Naive thymus-derived CD8-positive, alpha-beta T cell (primary cell): Measurements from ENCODE around the gene ARHGAP4. TPM values are rescaled to one million over a fixed set of nuclear protein-coding genes. Genes with fewer than 3 reads are reported as not detected.

ENCODE experiments used
- ATAC-seq, 2 donors: fragments of 150-1000 bp; cut with Tn5 transposase in 1 of 2; sonication (Bioruptor Pico), chemical (Tn5 transposase) in 1 of 2; 1 replicate in 1 of 2; 2 replicates in 1 of 2; pipeline ENCODE4 v1.10.0; 2021; ENCODE audit warnings: mild to moderate bottlenecking in 2 of 2, moderate library complexity in 2 of 2
- POLR2A ChIA-PET: fragments of 350-600 bp; sonication (Branson Sonifier 250); formaldehyde crosslinking; loops from one replicate; lab custom pipeline; 2021; ENCODE audit warnings: antibody characterized with exemption; lab: Charles Lee
- DNase-seq, 10 donors: peaks; one replicate each; pipeline versions ENCODE4 v3.0.0 to v3.0.0-alpha.2; 2020 to 2022
- H3K27ac Mint-ChIP-seq, 10 donors: one replicate each; pipeline ENCODE4 v1.8.0; 2020 to 2022; ENCODE audit warnings: mild to moderate bottlenecking in 10 of 10, mixed read lengths in 10 of 10, moderate library complexity in 4 of 10, inconsistent platforms in 1 of 10
- H3K27me3 Mint-ChIP-seq, 5 donors: one replicate each; pipeline ENCODE4 v1.8.0; 2021 to 2022; ENCODE audit warnings: mixed read lengths in 5 of 5
- H3K36me3 Mint-ChIP-seq, 3 donors: one replicate each; pipeline ENCODE4 v1.8.0; 2020 to 2022; ENCODE audit warnings: mixed read lengths in 3 of 3, mild to moderate bottlenecking in 2 of 3, inconsistent platforms in 1 of 3
- H3K4me1 Mint-ChIP-seq, 4 donors: one replicate each; pipeline ENCODE4 v1.8.0; 2021 to 2022; ENCODE audit warnings: mixed read lengths in 4 of 4
- H3K4me3 Mint-ChIP-seq, 10 donors: one replicate each; pipeline ENCODE4 v1.8.0; 2020 to 2022; ENCODE audit warnings: mild to moderate bottlenecking in 10 of 10, mixed read lengths in 10 of 10, moderate library complexity in 6 of 10, inconsistent platforms in 1 of 10
- H3K9me3 Mint-ChIP-seq, 9 donors: one replicate each; pipeline ENCODE4 v1.8.0; 2020 to 2022; ENCODE audit warnings: mixed read lengths in 9 of 9, mild to moderate bottlenecking in 3 of 9, inconsistent platforms in 1 of 9, moderate library complexity in 1 of 9
- polyA plus RNA-seq, 3 donors: library from polyadenylated mRNA; unstranded; fragments of 300-500 nt; fragmentation: Illumina TruSeq; gene quantifications; one replicate each; pipeline ENCODE4 v1.2.3, GENCODE V29; 2021
- total RNA-seq, 8 experiments: library from RNA in 2 of 8; stranded (reverse) in 2 of 8; gene quantifications; one replicate each; pipeline ENCODE4 v1.2.3 and lab custom pipeline; 2021 to 2026

The ARHGAP4 gene
- total and polyA plus RNA-seq, 5 experiments from 2014 or later: 58.9 to 353 (median 112) TPM

DNA sequence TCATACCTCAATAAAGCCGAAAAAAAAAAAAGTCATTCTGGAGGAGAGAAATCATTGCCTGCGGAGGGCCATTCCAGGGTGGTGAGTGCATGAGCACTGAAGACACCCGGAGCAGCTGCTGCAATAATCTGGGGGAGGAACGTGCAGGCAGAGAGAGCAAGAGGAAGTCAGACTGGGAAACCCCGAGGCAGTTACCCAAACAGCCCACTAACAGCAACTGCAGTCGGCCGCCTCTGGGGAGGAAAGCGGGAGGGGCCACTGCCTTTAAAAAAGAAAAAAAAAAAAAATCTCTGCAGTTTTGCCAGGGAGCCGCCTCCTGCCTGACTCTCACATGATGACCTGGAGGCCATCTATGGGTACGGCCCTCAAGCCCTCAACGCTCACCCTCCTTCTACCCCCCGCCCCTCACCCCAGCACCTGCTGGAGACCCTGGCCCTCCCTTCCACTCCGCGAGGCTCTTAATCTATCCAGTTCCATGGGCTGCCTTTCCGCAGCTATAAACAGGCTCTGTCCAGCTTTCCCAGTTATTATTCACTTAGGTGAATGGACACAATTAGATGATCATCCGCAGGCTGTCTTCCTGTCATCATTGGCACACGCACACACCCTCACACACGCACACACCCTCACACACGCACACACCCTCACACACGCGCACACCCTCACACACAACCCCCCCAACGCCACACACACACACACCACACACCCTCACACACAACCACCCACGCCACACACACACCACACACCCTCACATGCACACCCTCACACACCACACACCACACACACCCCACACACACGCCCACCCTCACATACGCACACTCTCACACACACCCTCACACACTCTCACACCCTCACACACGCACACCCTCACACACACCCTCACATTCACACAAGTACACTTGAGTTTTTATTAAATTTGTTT is 25.0 kb downstream of the ARHGAP4 start:
- peaks cover 0 to 6% (median 0%) of the 10 kb centered on the region in 9 donors for H3K9me3 Mint-ChIP-seq

GRCh38 chrX:153897899-153898298 is 28.2 kb downstream of the ARHGAP4 start:
- peaks cover 0 to 7% (median 0%) of the 10 kb centered on the region in 9 donors for H3K9me3 Mint-ChIP-seq
- H3K4me1 Mint-ChIP-seq: peaks cover 13 to 31% (median 27%) of the 10 kb centered on the region in 4 donors
- H3K36me3 Mint-ChIP-seq: no peaks in the 10 kb centered on the region
- H3K4me3 Mint-ChIP-seq: no peak overlapping the region
- POLR2A ChIA-PET: interaction anchor here (0.7 kb wide), 1 partner anchor 430 kb away, joined by 4 read pairs; no protein-coding TSS in a partner anchor
- H3K27ac Mint-ChIP-seq: no peak overlapping the region
- no peak for ATAC-seq
- H3K27me3 Mint-ChIP-seq: peaks cover 0 to 1% (median 0%) of the 10 kb centered on the region in 5 donors
- no peak for DNase-seq

More for the DNA sequence above, 25.0 kb downstream of the ARHGAP4 start:
- Mint-ChIP-seq H3K4me1 (peaks cover 30 to 57% (median 49%) of the 10 kb centered on the region in 4 donors), H3K27me3 (peaks cover 0 to 1% (median 0%) of the 10 kb centered on the region in 5 donors), H3K27ac (peak overlapping the region in 7 of 10 donors; percentile 9 to 85 (median 37)), H3K4me3 (peak overlapping the region; percentile 3 to 76 (median 64)), H3K36me3 (no peaks in the 10 kb centered on the region)
- POLR2A ChIA-PET: interaction anchor here (0.7 to 1.4 kb wide), 6 partner anchors 8 to 330 kb away, joined by 3 to 5 read pairs (median 4); no protein-coding TSS in a partner anchor
- DNase-seq (peak; percentile 37 to 80 (median 56)), ATAC-seq (peak; percentile 83 to 88)

DNA sequence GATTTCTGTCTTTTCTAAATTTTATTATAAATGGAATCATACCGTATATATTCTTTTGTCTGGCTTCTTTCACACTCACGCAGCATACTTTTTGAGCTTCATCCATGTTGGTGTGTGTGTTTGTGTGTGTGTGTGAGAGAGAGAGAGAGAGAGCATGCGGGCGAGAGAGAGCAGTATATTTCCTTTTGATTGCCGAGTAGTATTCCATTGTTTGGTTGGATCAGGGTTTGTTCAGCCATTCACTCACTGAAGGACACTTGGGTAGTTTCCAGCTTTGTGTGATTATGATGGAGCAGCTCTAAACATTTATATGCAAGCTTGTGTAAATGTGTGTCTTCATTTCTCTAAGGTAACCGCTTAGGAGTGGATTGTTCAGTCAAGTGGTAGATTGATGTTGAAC is 36.9 kb downstream of the ARHGAP4 start:
- Mint-ChIP-seq H3K36me3 (no peaks in the 10 kb centered on the region), H3K27me3 (peaks cover 0 to 10% (median 2%) of the 10 kb centered on the region in 5 donors), H3K4me3 (no peak overlapping the region), H3K9me3 (peaks cover 0 to 3% (median 0%) of the 10 kb centered on the region in 9 donors), H3K4me1 (peaks cover 0 to 11% (median 0%) of the 10 kb centered on the region in 4 donors), H3K27ac (no peak overlapping the region)
- POLR2A ChIA-PET: interaction anchor here (0.7 to 0.9 kb wide), 2 partner anchors 37 to 175 kb away, joined by 3 to 6 read pairs; partner anchors contain the start of gene ARHGAP4
- ATAC-seq (no peak), DNase-seq (no peak)

DNA sequence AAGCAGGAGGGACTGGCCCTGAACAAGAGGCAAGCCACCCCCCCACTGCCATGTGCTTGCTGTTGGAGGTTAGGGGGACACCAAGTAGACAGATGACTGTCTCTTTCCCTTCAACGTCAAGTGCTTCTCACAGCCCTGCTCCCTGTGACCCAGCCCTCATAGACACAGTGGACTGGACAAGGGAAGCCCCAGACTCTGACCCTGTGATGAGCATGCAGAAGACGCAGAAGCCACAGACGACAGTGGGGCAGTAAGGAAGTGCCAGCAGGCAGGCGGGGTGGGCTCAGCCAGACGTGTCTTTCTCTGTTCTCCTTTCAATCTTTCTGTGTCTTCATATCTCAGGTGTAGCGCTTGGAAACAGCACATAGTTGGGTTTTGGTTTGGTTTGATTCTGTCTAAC is 37.7 kb downstream of the ARHGAP4 start:
- H3K4me1 Mint-ChIP-seq: peaks cover 0 to 11% (median 0%) of the 10 kb centered on the region in 4 donors
- H3K27ac Mint-ChIP-seq: no peak overlapping the region
- no peaks in the 10 kb centered on the region for H3K36me3 Mint-ChIP-seq
- H3K9me3 Mint-ChIP-seq: peaks cover 0 to 3% (median 0%) of the 10 kb centered on the region in 9 donors
- H3K27me3 Mint-ChIP-seq: peaks cover 0 to 16% (median 2%) of the 10 kb centered on the region in 5 donors
- DNase-seq (no peak), ATAC-seq (no peak)
- POLR2A ChIA-PET: interaction anchor here (0.7 to 0.9 kb wide), 2 partner anchors 37 to 58 kb away, joined by 3 to 4 read pairs; partner anchors contain the start of gene ARHGAP4
- H3K4me3 Mint-ChIP-seq: peak overlapping the region in 1 of 10 donors; percentile 28

DNA sequence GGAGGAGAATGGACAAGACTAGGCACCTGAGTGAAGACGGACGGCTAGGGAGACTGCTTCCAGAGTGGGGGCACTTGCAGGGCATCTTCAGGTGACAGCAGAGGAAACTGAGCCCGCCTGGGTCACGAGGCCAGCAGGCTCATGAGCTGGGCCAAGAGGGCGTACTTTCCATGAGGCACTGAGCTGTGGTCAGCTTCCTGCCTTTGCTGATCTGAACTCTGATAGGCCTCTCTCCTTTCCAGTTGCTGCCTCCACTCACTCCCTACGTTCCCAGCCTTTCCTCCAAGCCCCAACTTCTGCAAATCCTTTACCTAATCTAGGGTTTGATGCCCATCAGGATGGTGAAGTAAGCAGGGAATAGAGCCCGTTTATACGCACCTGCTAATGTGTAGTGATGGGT is 38.7 kb downstream of the ARHGAP4 start:
- ATAC-seq (no peak), DNase-seq (no peak)
- peak overlapping the region in 3 of 10 donors; percentile 22 to 43 (median 25) for H3K4me3 Mint-ChIP-seq
- H3K27me3 Mint-ChIP-seq: peaks cover 2 to 22% (median 3%) of the 10 kb centered on the region in 5 donors
- POLR2A ChIA-PET: interaction anchor here (0.5 kb wide), 1 partner anchor 12 kb away, joined by 3 read pairs; no protein-coding TSS in a partner anchor
- no peak overlapping the region for H3K27ac Mint-ChIP-seq
- peaks cover 0 to 11% (median 0%) of the 10 kb centered on the region in 4 donors for H3K4me1 Mint-ChIP-seq
- H3K36me3 Mint-ChIP-seq: no peaks in the 10 kb centered on the region
- peaks cover 0 to 3% (median 0%) of the 10 kb centered on the region in 9 donors for H3K9me3 Mint-ChIP-seq

- H3K9me3 Mint-ChIP-seq: peaks cover 0 to 3% (median 0%) of the 10 kb centered on the region in 9 donors
- no peak for ATAC-seq
- peak overlapping the region in 6 of 10 donors; percentile 18 to 63 (median 31) for H3K4me3 Mint-ChIP-seq
- DNase-seq: no peak
- H3K4me1 Mint-ChIP-seq: peaks cover 0 to 11% (median 0%) of the 10 kb centered on the region in 4 donors
- H3K27ac Mint-ChIP-seq: no peak overlapping the region
- POLR2A ChIA-PET: interaction anchor here (0.7 kb wide), 1 partner anchor 58 kb away, joined by 3 read pairs; no protein-coding TSS in a partner anchor
- peaks cover 3 to 25% (median 4%) of the 10 kb centered on the region in 5 donors for H3K27me3 Mint-ChIP-seq
- H3K36me3 Mint-ChIP-seq: no peaks in the 10 kb centered on the region
Measured at GRCh38 chrX:153886915-153887314, 39.1 kb downstream of the ARHGAP4 start.

- Mint-ChIP-seq H3K36me3 (no peaks in the 10 kb centered on the region), H3K4me3 (peak within 1 kb of the TSS in 8 of 10 donors; percentile 33 to 65 (median 51)), H3K4me1 (peaks cover 0 to 11% (median 0%) of the 10 kb centered on the region in 4 donors), H3K27ac (no peak within 1 kb of the TSS), H3K9me3 (peaks cover 0 to 3% (median 0%) of the 10 kb centered on the region in 9 donors), H3K27me3 (peaks cover 3 to 27% (median 4%) of the 10 kb centered on the region in 5 donors)
- peak in 1 of 10 donors; percentile 26 for DNase-seq
- ATAC-seq: peak; percentile 30 to 46
- POLR2A ChIA-PET: interaction anchor here (0.7 kb wide), 1 partner anchor 59 kb away, joined by 3 read pairs; no protein-coding TSS in a partner anchor
Measured at GRCh38 chrX:153885968-153886903, 39.8 kb downstream of the ARHGAP4 start, which contains the start of gene L1CAM. Gene L1CAM (minus strand): TSS chrX:153886173. CDS start chrX:153875836, 10,337 bp downstream.

- Mint-ChIP-seq H3K4me3 (peak overlapping the region in 8 of 10 donors; percentile 33 to 65 (median 44)), H3K27ac (no peak overlapping the region)
Measured at GRCh38 chrX:153885208-153885787, 40.8 kb downstream of the ARHGAP4 start.

DNA sequence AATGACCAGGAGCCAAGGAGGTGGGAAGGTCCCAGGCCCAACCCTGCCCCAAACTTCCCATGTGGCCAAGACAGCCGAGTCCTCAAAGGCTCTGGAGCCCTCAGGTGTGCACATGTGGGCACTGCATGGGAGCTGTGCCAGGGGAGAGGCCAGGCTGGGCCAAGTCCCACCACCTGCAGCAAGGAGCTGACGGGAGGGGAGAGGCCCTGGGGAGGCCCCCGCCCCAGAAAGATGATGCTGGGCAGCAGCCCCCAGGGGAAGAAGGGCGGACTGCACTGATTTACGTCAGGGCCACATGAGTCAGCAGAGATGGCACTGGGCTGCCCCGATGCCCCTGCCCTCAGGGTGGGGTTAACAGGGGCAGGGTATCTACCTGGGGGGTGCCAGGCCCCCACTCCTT is 41.5 kb downstream of the ARHGAP4 start:
- Mint-ChIP-seq H3K27ac (no peak overlapping the region), H3K4me3 (peak overlapping the region in 5 of 10 donors; percentile 14 to 60 (median 36)), H3K4me1 (peaks cover 0 to 11% (median 0%) of the 10 kb centered on the region in 4 donors), H3K27me3 (peaks cover 3 to 32% (median 5%) of the 10 kb centered on the region in 5 donors), H3K36me3 (no peaks in the 10 kb centered on the region), H3K9me3 (peaks cover 0 to 3% (median 0%) of the 10 kb centered on the region in 9 donors)
- POLR2A ChIA-PET: interaction anchor here (1.2 kb wide), 1 partner anchor 11 kb away, joined by 3 read pairs; no protein-coding TSS in a partner anchor
- DNase-seq (no peak), ATAC-seq (no peak)

More at GRCh38 chrX:153885208-153885787, 40.8 kb downstream of the ARHGAP4 start:
- ATAC-seq: peak; percentile 36 to 50
- no peak for DNase-seq
- Mint-ChIP-seq H3K4me1 (peaks cover 0 to 11% (median 0%) of the 10 kb centered on the region in 4 donors), H3K27me3 (peaks cover 3 to 30% (median 5%) of the 10 kb centered on the region in 5 donors), H3K36me3 (no peaks in the 10 kb centered on the region), H3K9me3 (peaks cover 0 to 3% (median 0%) of the 10 kb centered on the region in 9 donors)
- POLR2A ChIA-PET: interaction anchor here (1.2 kb wide), 1 partner anchor 12 kb away, joined by 3 read pairs; no protein-coding TSS in a partner anchor

- POLR2A ChIA-PET: no interaction called here
- DNase-seq: no peak
- peaks cover 4 to 36% (median 6%) of the 10 kb centered on the region in 5 donors for H3K27me3 Mint-ChIP-seq
- no peak overlapping the region for H3K27ac Mint-ChIP-seq
- no peak for ATAC-seq
- H3K9me3 Mint-ChIP-seq: peaks cover 0 to 2% (median 0%) of the 10 kb centered on the region in 9 donors
- H3K36me3 Mint-ChIP-seq: no peaks in the 10 kb centered on the region
- H3K4me3 Mint-ChIP-seq: peak overlapping the region in 3 of 10 donors; percentile 14 to 60 (median 22)
- H3K4me1 Mint-ChIP-seq: peaks cover 2 to 11% (median 3%) of the 10 kb centered on the region in 4 donors
Measured at GRCh38 chrX:153884136-153884535, 41.9 kb downstream of the ARHGAP4 start.
